Measurements from ENCODE around the gene TBC1D4. TPM values are rescaled to one million over a fixed set of nuclear protein-coding genes. Genes with fewer than 3 reads are reported as not detected.

TBC1D4 gene
- polyA plus RNA-seq, 2 donors: 5.8 to 7.7 TPM

GRCh38 chr13:75474956-75475355, 7.0 kb downstream of the TBC1D4 start:
- Histone ChIP-seq H3K27ac (ENCODE audit: low read depth in 2 of 2, low read length in 1 of 2) (no peak overlapping the region), H3K4me1 (ENCODE audit: control insufficient read depth in 2 of 2, insufficient read depth in 2 of 2, low read length in 1 of 2) (no peaks in the 10 kb centered on the region), H3K9me3 (ENCODE audit: control insufficient read depth in 2 of 2, insufficient read depth in 1 of 2, low read depth in 1 of 2, low read length in 1 of 2) (no peaks in the 10 kb centered on the region), H3K27me3 (ENCODE audit: control insufficient read depth in 1 of 2, insufficient read depth in 2 of 2, low read length in 2 of 2) (no peaks in the 10 kb centered on the region), H3K36me3 (ENCODE audit: control insufficient read depth in 2 of 2, insufficient read depth in 2 of 2, low read length in 1 of 2) (no peaks in the 10 kb centered on the region), H3K4me3 (ENCODE audit: low read depth in 1 of 2, low read length in 2 of 2) (no peak overlapping the region)
- 36 to 63% methylated on average over 2 of the region's 2 CpGs for WGBS, 2 donors

DNA sequence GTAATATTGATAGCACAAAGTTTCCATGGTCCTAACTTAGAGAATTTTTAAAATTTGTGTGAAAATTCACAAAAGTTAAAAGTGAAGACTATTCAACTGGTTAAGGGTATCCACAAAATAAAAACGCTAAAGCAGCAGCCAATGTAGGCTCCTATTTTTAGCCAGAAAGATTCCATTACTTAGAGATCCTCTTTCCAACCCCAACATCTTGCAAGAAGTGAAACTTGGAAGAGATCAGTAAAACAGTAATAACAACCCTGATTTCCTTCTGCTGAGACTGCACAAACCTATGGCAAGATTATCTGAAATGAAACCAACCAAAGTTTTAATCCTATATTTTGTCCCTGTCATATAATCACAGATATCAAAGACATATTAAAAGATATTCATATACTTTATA, 8.5 kb downstream of the TBC1D4 start:
- Histone ChIP-seq H3K27me3 (ENCODE audit: control insufficient read depth in 1 of 2, insufficient read depth in 2 of 2, low read length in 2 of 2) (no peaks in the 10 kb centered on the region), H3K9me3 (ENCODE audit: control insufficient read depth in 2 of 2, insufficient read depth in 1 of 2, low read depth in 1 of 2, low read length in 1 of 2) (no peaks in the 10 kb centered on the region), H3K4me1 (ENCODE audit: control insufficient read depth in 2 of 2, insufficient read depth in 2 of 2, low read length in 1 of 2) (no peaks in the 10 kb centered on the region), H3K4me3 (ENCODE audit: low read depth in 1 of 2, low read length in 2 of 2) (no peak overlapping the region), H3K27ac (ENCODE audit: low read depth in 2 of 2, low read length in 1 of 2) (no peak overlapping the region), H3K36me3 (ENCODE audit: control insufficient read depth in 2 of 2, insufficient read depth in 2 of 2, low read length in 1 of 2) (no peaks in the 10 kb centered on the region)
- WGBS, 2 donors: 31 to 40% methylated on average over 1 of the region's 1 CpG

GRCh38 chr13:75470676-75471075, 11.3 kb downstream of the TBC1D4 start:
- H3K9me3 ChIP-seq (ENCODE audit: control insufficient read depth in 2 of 2, insufficient read depth in 1 of 2, low read depth in 1 of 2, low read length in 1 of 2): no peaks in the 10 kb centered on the region
- 90 to 95% methylated on average over 4 of the region's 4 CpGs for WGBS, 2 donors
- H3K4me3 ChIP-seq (ENCODE audit: low read depth in 1 of 2, low read length in 2 of 2): no peak overlapping the region
- H3K36me3 ChIP-seq (ENCODE audit: control insufficient read depth in 2 of 2, insufficient read depth in 2 of 2, low read length in 1 of 2): no peaks in the 10 kb centered on the region
- H3K4me1 ChIP-seq (ENCODE audit: control insufficient read depth in 2 of 2, insufficient read depth in 2 of 2, low read length in 1 of 2): no peaks in the 10 kb centered on the region
- H3K27ac ChIP-seq (ENCODE audit: low read depth in 2 of 2, low read length in 1 of 2): no peak overlapping the region
- H3K27me3 ChIP-seq (ENCODE audit: control insufficient read depth in 1 of 2, insufficient read depth in 2 of 2, low read length in 2 of 2): no peaks in the 10 kb centered on the region

- 69 to 79% methylated on average over 7 of the region's 7 CpGs for WGBS, 2 donors
- Histone ChIP-seq H3K4me1 (ENCODE audit: control insufficient read depth in 2 of 2, insufficient read depth in 2 of 2, low read length in 1 of 2) (no peaks in the 10 kb centered on the region), H3K4me3 (ENCODE audit: low read depth in 1 of 2, low read length in 2 of 2) (peak overlapping the region in 1 of 2 donors; percentile 33), H3K27ac (ENCODE audit: low read depth in 2 of 2, low read length in 1 of 2) (no peak overlapping the region), H3K36me3 (ENCODE audit: control insufficient read depth in 2 of 2, insufficient read depth in 2 of 2, low read length in 1 of 2) (no peaks in the 10 kb centered on the region), H3K27me3 (ENCODE audit: control insufficient read depth in 1 of 2, insufficient read depth in 2 of 2, low read length in 2 of 2) (no peaks in the 10 kb centered on the region), H3K9me3 (ENCODE audit: control insufficient read depth in 2 of 2, insufficient read depth in 1 of 2, low read depth in 1 of 2, low read length in 1 of 2) (no peaks in the 10 kb centered on the region)
Measured at GRCh38 chr13:75469047-75469446, 12.9 kb downstream of the TBC1D4 start.

GRCh38 chr13:75468602-75469001, 13.4 kb downstream of the TBC1D4 start:
- H3K4me1 ChIP-seq (ENCODE audit: control insufficient read depth in 2 of 2, insufficient read depth in 2 of 2, low read length in 1 of 2): no peaks in the 10 kb centered on the region
- 44 to 49% methylated on average over 5 of the region's 5 CpGs for WGBS, 2 donors
- H3K27ac ChIP-seq (ENCODE audit: low read depth in 2 of 2, low read length in 1 of 2): no peak overlapping the region

GRCh38 chr13:75468098-75468497, 13.9 kb downstream of the TBC1D4 start:
- H3K27ac ChIP-seq (ENCODE audit: low read depth in 2 of 2, low read length in 1 of 2): no peak overlapping the region

More at GRCh38 chr13:75468602-75469001, 13.4 kb downstream of the TBC1D4 start:
- Histone ChIP-seq H3K27me3 (ENCODE audit: control insufficient read depth in 1 of 2, insufficient read depth in 2 of 2, low read length in 2 of 2) (no peaks in the 10 kb centered on the region), H3K9me3 (ENCODE audit: control insufficient read depth in 2 of 2, insufficient read depth in 1 of 2, low read depth in 1 of 2, low read length in 1 of 2) (no peaks in the 10 kb centered on the region), H3K4me3 (ENCODE audit: low read depth in 1 of 2, low read length in 2 of 2) (peak overlapping the region in 1 of 2 donors; percentile 33), H3K36me3 (ENCODE audit: control insufficient read depth in 2 of 2, insufficient read depth in 2 of 2, low read length in 1 of 2) (no peaks in the 10 kb centered on the region)

DNA sequence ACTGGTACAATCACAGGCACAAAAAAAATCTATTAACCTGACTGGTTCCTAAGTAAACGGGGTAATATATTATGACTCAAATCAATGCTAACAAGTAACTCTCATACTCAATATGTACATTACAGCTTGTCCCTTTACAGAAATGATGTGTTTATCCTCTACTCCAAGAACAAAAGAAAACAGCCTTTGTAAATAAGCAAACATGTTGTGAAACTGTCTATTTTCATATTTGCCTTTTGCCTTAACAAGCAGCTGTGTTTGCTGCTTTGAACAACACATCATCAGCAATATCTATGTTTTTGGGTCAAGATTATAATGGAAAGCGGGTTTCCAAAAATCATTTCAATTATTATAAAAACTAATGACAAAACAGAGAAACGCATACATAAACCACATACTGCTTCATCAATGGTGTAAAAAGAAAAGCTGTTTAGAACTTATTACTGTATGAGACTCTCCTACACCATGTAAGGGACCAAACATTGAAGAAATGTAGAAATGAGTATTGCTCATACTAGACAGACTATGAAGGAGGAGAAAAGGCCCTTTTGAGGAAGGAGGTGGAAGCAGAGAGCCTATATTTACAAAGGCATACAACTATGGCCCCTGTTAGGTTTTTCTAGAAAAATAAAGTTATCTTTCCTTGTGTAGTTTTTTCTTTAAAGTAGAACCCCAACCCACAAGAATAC, 14.8 kb downstream of the TBC1D4 start:
- Histone ChIP-seq H3K9me3 (ENCODE audit: control insufficient read depth in 2 of 2, insufficient read depth in 1 of 2, low read depth in 1 of 2, low read length in 1 of 2) (no peaks in the 10 kb centered on the region), H3K27me3 (ENCODE audit: control insufficient read depth in 1 of 2, insufficient read depth in 2 of 2, low read length in 2 of 2) (no peaks in the 10 kb centered on the region), H3K36me3 (ENCODE audit: control insufficient read depth in 2 of 2, insufficient read depth in 2 of 2, low read length in 1 of 2) (no peaks in the 10 kb centered on the region), H3K4me1 (ENCODE audit: control insufficient read depth in 2 of 2, insufficient read depth in 2 of 2, low read length in 1 of 2) (no peaks in the 10 kb centered on the region), H3K4me3 (ENCODE audit: low read depth in 1 of 2, low read length in 2 of 2) (no peak overlapping the region), H3K27ac (ENCODE audit: low read depth in 2 of 2, low read length in 1 of 2) (no peak overlapping the region)
- 81 to 90% methylated on average over 3 of the region's 3 CpGs for WGBS, 2 donors

More at GRCh38 chr13:75468098-75468497, 13.9 kb downstream of the TBC1D4 start:
- H3K36me3 ChIP-seq (ENCODE audit: control insufficient read depth in 2 of 2, insufficient read depth in 2 of 2, low read length in 1 of 2): no peaks in the 10 kb centered on the region
- no peaks in the 10 kb centered on the region for H3K27me3 ChIP-seq (ENCODE audit: control insufficient read depth in 1 of 2, insufficient read depth in 2 of 2, low read length in 2 of 2)
- H3K4me3 ChIP-seq (ENCODE audit: low read depth in 1 of 2, low read length in 2 of 2): no peak overlapping the region
- WGBS, 2 donors: 49 to 59% methylated on average over 1 of the region's 1 CpG
- H3K9me3 ChIP-seq (ENCODE audit: control insufficient read depth in 2 of 2, insufficient read depth in 1 of 2, low read depth in 1 of 2, low read length in 1 of 2): no peaks in the 10 kb centered on the region
- H3K4me1 ChIP-seq (ENCODE audit: control insufficient read depth in 2 of 2, insufficient read depth in 2 of 2, low read length in 1 of 2): no peaks in the 10 kb centered on the region

DNA sequence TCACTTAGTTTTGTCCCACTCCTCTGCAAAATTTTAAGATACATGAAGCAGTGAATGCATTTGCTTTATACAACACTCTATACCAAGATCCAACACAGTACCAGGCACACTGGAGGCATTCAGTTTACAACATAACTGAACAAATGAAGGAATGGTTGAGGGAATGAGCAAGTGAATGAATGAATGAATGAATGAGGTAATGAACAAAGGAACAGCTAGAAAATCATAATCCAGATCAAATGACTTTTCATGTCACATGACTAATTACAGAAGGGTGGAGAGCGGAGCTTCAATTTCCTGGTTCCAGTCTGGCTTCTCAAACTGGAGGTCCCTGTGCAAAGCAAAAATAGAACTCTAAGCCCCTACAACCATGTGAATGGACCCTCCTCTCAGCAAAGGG, 16.7 kb downstream of the TBC1D4 start:
- no peaks in the 10 kb centered on the region for H3K36me3 ChIP-seq (ENCODE audit: control insufficient read depth in 2 of 2, insufficient read depth in 2 of 2, low read length in 1 of 2)
- 91 to 96% methylated on average over 1 of the region's 1 CpG for WGBS, 2 donors

GRCh38 chr13:75461314-75461713, 20.7 kb downstream of the TBC1D4 start:
- Histone ChIP-seq H3K27me3 (ENCODE audit: control insufficient read depth in 1 of 2, insufficient read depth in 2 of 2, low read length in 2 of 2) (no peaks in the 10 kb centered on the region), H3K36me3 (ENCODE audit: control insufficient read depth in 2 of 2, insufficient read depth in 2 of 2, low read length in 1 of 2) (no peaks in the 10 kb centered on the region), H3K27ac (ENCODE audit: low read depth in 2 of 2, low read length in 1 of 2) (no peak overlapping the region), H3K4me1 (ENCODE audit: control insufficient read depth in 2 of 2, insufficient read depth in 2 of 2, low read length in 1 of 2) (no peaks in the 10 kb centered on the region), H3K9me3 (ENCODE audit: control insufficient read depth in 2 of 2, insufficient read depth in 1 of 2, low read depth in 1 of 2, low read length in 1 of 2) (no peaks in the 10 kb centered on the region), H3K4me3 (ENCODE audit: low read depth in 1 of 2, low read length in 2 of 2) (no peak overlapping the region)

More for the DNA sequence above, 16.7 kb downstream of the TBC1D4 start:
- no peaks in the 10 kb centered on the region for H3K4me1 ChIP-seq (ENCODE audit: control insufficient read depth in 2 of 2, insufficient read depth in 2 of 2, low read length in 1 of 2)
- H3K9me3 ChIP-seq (ENCODE audit: control insufficient read depth in 2 of 2, insufficient read depth in 1 of 2, low read depth in 1 of 2, low read length in 1 of 2): no peaks in the 10 kb centered on the region
- no peak overlapping the region for H3K27ac ChIP-seq (ENCODE audit: low read depth in 2 of 2, low read length in 1 of 2)
- no peaks in the 10 kb centered on the region for H3K27me3 ChIP-seq (ENCODE audit: control insufficient read depth in 1 of 2, insufficient read depth in 2 of 2, low read length in 2 of 2)
- no peak overlapping the region for H3K4me3 ChIP-seq (ENCODE audit: low read depth in 1 of 2, low read length in 2 of 2)

GRCh38 chr13:75460644-75461043, 21.3 kb downstream of the TBC1D4 start:
- H3K27ac ChIP-seq (ENCODE audit: low read depth in 2 of 2, low read length in 1 of 2): no peak overlapping the region
- no peak overlapping the region for H3K4me3 ChIP-seq (ENCODE audit: low read depth in 1 of 2, low read length in 2 of 2)
- H3K9me3 ChIP-seq (ENCODE audit: control insufficient read depth in 2 of 2, insufficient read depth in 1 of 2, low read depth in 1 of 2, low read length in 1 of 2): no peaks in the 10 kb centered on the region
- H3K27me3 ChIP-seq (ENCODE audit: control insufficient read depth in 1 of 2, insufficient read depth in 2 of 2, low read length in 2 of 2): no peaks in the 10 kb centered on the region
- no peaks in the 10 kb centered on the region for H3K36me3 ChIP-seq (ENCODE audit: control insufficient read depth in 2 of 2, insufficient read depth in 2 of 2, low read length in 1 of 2)
- WGBS, 2 donors: 76 to 79% methylated on average over 5 of the region's 5 CpGs
- no peaks in the 10 kb centered on the region for H3K4me1 ChIP-seq (ENCODE audit: control insufficient read depth in 2 of 2, insufficient read depth in 2 of 2, low read length in 1 of 2)
